Mononuclear cell (primary cell): ENCODE results near the gene MICU1. TPM values are rescaled to one million over a fixed set of nuclear protein-coding genes. Genes with fewer than 3 reads are reported as not detected.

Experiments
- H3K27me3 ChIP-seq: 2 replicates; pipeline ENCODE4 v1.6.0; 2011; ENCODE audit warnings: low read length, control low read depth; ENCODE audit not compliant: insufficient read depth
- H3K4me1 ChIP-seq: 2 replicates; pipeline ENCODE4 v1.5.1; 2011; ENCODE audit warnings: mild to moderate bottlenecking, low read length, control low read depth; ENCODE audit not compliant: insufficient read depth
- H3K4me3 ChIP-seq: 2 replicates; pipeline ENCODE4 v1.5.1; 2011; ENCODE audit warnings: mild to moderate bottlenecking, low read length, moderate library complexity
- H3K9me3 ChIP-seq: 2 replicates; pipeline ENCODE4 v1.5.1; 2011; ENCODE audit warnings: low read depth, mild to moderate bottlenecking, control low read depth, low read length
- total RNA-seq: library from RNA; depleted of rRNA; stranded (reverse); fragments of >200 nt; gene quantifications from one replicate; pipeline ENCODE4 v1.2.3, GENCODE V29; 2012

Gene MICU1
- total RNA-seq, 1 donor: 25.5 TPM

- no peak overlapping the region for H3K4me3 ChIP-seq
- no peaks in the 10 kb centered on the region for H3K27me3 ChIP-seq
- H3K9me3 ChIP-seq: no peaks in the 10 kb centered on the region
- H3K4me1 ChIP-seq: peaks cover 49% of the 10 kb centered on the region
Observed at GRCh38 chr10:72338180-72338579, 287.7 kb downstream of the MICU1 start.

- Histone ChIP-seq H3K27me3 (no peaks in the 10 kb centered on the region), H3K4me1 (peaks cover 53% of the 10 kb centered on the region), H3K9me3 (no peaks in the 10 kb centered on the region), H3K4me3 (no peak overlapping the region)
Observed at GRCh38 chr10:72337722-72338121, 288.2 kb downstream of the MICU1 start.

GRCh38 chr10:72337039-72337629, 288.7 kb downstream of the MICU1 start:
- Histone ChIP-seq H3K4me3 (no peak overlapping the region), H3K4me1 (peaks cover 59% of the 10 kb centered on the region), H3K9me3 (no peaks in the 10 kb centered on the region), H3K27me3 (no peaks in the 10 kb centered on the region)

GRCh38 chr10:72336259-72337038, 289.4 kb downstream of the MICU1 start:
- no peaks in the 10 kb centered on the region for H3K9me3 ChIP-seq
- H3K4me3 ChIP-seq: no peak overlapping the region
- peaks cover 66% of the 10 kb centered on the region for H3K4me1 ChIP-seq
- H3K27me3 ChIP-seq: no peaks in the 10 kb centered on the region

GRCh38 chr10:72335394-72336258, 290.3 kb downstream of the MICU1 start:
- Histone ChIP-seq H3K4me3 (no peak overlapping the region), H3K27me3 (no peaks in the 10 kb centered on the region), H3K4me1 (peaks cover 73% of the 10 kb centered on the region), H3K9me3 (no peaks in the 10 kb centered on the region)

GRCh38 chr10:72334825-72335393, 291.0 kb downstream of the MICU1 start:
- H3K9me3 ChIP-seq: no peaks in the 10 kb centered on the region
- no peaks in the 10 kb centered on the region for H3K27me3 ChIP-seq
- H3K4me1 ChIP-seq: peaks cover 75% of the 10 kb centered on the region
- H3K4me3 ChIP-seq: no peak overlapping the region

- Histone ChIP-seq H3K27me3 (no peaks in the 10 kb centered on the region), H3K4me3 (no peak overlapping the region), H3K9me3 (no peaks in the 10 kb centered on the region), H3K4me1 (peaks cover 81% of the 10 kb centered on the region)
Observed at GRCh38 chr10:72334196-72334824, 291.6 kb downstream of the MICU1 start.

GRCh38 chr10:72333112-72334015, 292.5 kb downstream of the MICU1 start:
- H3K27me3 ChIP-seq: no peaks in the 10 kb centered on the region
- H3K4me1 ChIP-seq: peaks cover 91% of the 10 kb centered on the region
- no peaks in the 10 kb centered on the region for H3K9me3 ChIP-seq
- no peak overlapping the region for H3K4me3 ChIP-seq

- H3K4me1 ChIP-seq: peaks cover 99% of the 10 kb centered on the region
- H3K9me3 ChIP-seq: no peaks in the 10 kb centered on the region
- no peak overlapping the region for H3K4me3 ChIP-seq
- H3K27me3 ChIP-seq: no peaks in the 10 kb centered on the region
Observed at GRCh38 chr10:72332423-72333111, 293.3 kb downstream of the MICU1 start.

- Histone ChIP-seq H3K27me3 (no peaks in the 10 kb centered on the region), H3K9me3 (no peaks in the 10 kb centered on the region), H3K4me3 (peak overlapping the region; percentile 6), H3K4me1 (peaks cover 100% of the 10 kb centered on the region)
Observed at GRCh38 chr10:72331575-72332422, 294.1 kb downstream of the MICU1 start.

GRCh38 chr10:72330069-72330426, 295.8 kb downstream of the MICU1 start:
- Histone ChIP-seq H3K4me1 (peaks cover 90% of the 10 kb centered on the region), H3K27me3 (no peaks in the 10 kb centered on the region), H3K9me3 (no peaks in the 10 kb centered on the region), H3K4me3 (no peak overlapping the region)

GRCh38 chr10:72329290-72330068, 296.4 kb downstream of the MICU1 start:
- H3K27me3 ChIP-seq: no peaks in the 10 kb centered on the region
- no peaks in the 10 kb centered on the region for H3K9me3 ChIP-seq
- peaks cover 88% of the 10 kb centered on the region for H3K4me1 ChIP-seq
- H3K4me3 ChIP-seq: no peak overlapping the region
